ENCODE measurements around the gene TPMT.

The TPMT gene

GRCh38 chr6:18088419-18089296 lies 66.2 kb downstream of the TPMT start:
- H3K36me3 ChIP-seq (replicated peaks; ENCODE audit: insufficient read depth, low read length): no peaks in the 10 kb centered on the region
- H3K4me3 ChIP-seq (ENCODE audit: low read length): no peak overlapping the region
- no peaks in the 10 kb centered on the region for H3K4me1 ChIP-seq (ENCODE audit: low read length)
- H3K4me2 ChIP-seq (ENCODE audit: low read depth, low read length): no peak overlapping the region
- no peaks in the 10 kb centered on the region for H3K27me3 ChIP-seq (replicated peaks; ENCODE audit: insufficient read depth, low read length)
- H3K9ac ChIP-seq (ENCODE audit: low read length): no peak overlapping the region
- no peak overlapping the region for H3K27ac ChIP-seq (ENCODE audit: low read length)
- H3K9me3 ChIP-seq (replicated peaks; ENCODE audit: insufficient read depth, low read length): no peaks in the 10 kb centered on the region
- no peaks in the 10 kb centered on the region for H3K79me2 ChIP-seq (ENCODE audit: low read length)
- no peak for TF ChIP-seq EZH2phosphoT487 (IDR thresholded peaks at IDR 0.05; ENCODE audit: low read length)
- no peak overlapping the region for H2AFZ ChIP-seq (ENCODE audit: low read length)
- no peaks in the 10 kb centered on the region for H4K20me1 ChIP-seq (ENCODE audit: insufficient read depth, low read length)
- DNase-seq: no peak
- no peaks in the 10 kb centered on the region for H3F3A ChIP-seq (ENCODE audit: insufficient read depth, low read length)
- H3K9me2 ChIP-seq (replicated peaks; ENCODE audit: insufficient read depth, low read length): no peaks in the 10 kb centered on the region

GRCh38 chr6:18087396-18088165 lies 67.3 kb downstream of the TPMT start:
- Histone ChIP-seq H4K20me1 (ENCODE audit: insufficient read depth, low read length) (no peaks in the 10 kb centered on the region), H2AFZ (ENCODE audit: low read length) (no peak overlapping the region)
- no peak for DNase-seq

GRCh38 chr6:18081025-18081668 lies 73.7 kb downstream of the TPMT start:
- Histone ChIP-seq H3K9me2 (replicated peaks; ENCODE audit: insufficient read depth, low read length) (no peaks in the 10 kb centered on the region), H3K27ac (ENCODE audit: low read length) (no peak overlapping the region), H3K4me3 (ENCODE audit: low read length) (no peak overlapping the region), H4K20me1 (ENCODE audit: insufficient read depth, low read length) (no peaks in the 10 kb centered on the region), H3F3A (ENCODE audit: insufficient read depth, low read length) (no peaks in the 10 kb centered on the region), H3K79me2 (ENCODE audit: low read length) (no peaks in the 10 kb centered on the region), H3K9me3 (replicated peaks; ENCODE audit: insufficient read depth, low read length) (no peaks in the 10 kb centered on the region), H3K27me3 (replicated peaks; ENCODE audit: insufficient read depth, low read length) (no peaks in the 10 kb centered on the region), H3K4me1 (ENCODE audit: low read length) (no peaks in the 10 kb centered on the region), H3K36me3 (replicated peaks; ENCODE audit: insufficient read depth, low read length) (no peaks in the 10 kb centered on the region), H3K9ac (ENCODE audit: low read length) (no peak overlapping the region), H3K4me2 (ENCODE audit: low read depth, low read length) (no peak overlapping the region), H2AFZ (ENCODE audit: low read length) (no peak overlapping the region)
- no peak for DNase-seq
- TF ChIP-seq CTCF (IDR thresholded peaks at IDR 0.05; ENCODE audit: low read length) (no peak), EZH2 (optimal IDR thresholded peaks at IDR 0.05; ENCODE audit: low read depth, low read length) (no peak)

More at GRCh38 chr6:18087396-18088165, 67.3 kb downstream of the TPMT start:
- no peaks in the 10 kb centered on the region for H3K9me2 ChIP-seq (replicated peaks; ENCODE audit: insufficient read depth, low read length)
- no peaks in the 10 kb centered on the region for H3K4me1 ChIP-seq (ENCODE audit: low read length)
- H3F3A ChIP-seq (ENCODE audit: insufficient read depth, low read length): no peaks in the 10 kb centered on the region
- H3K27ac ChIP-seq (ENCODE audit: low read length): no peak overlapping the region
- H3K9ac ChIP-seq (ENCODE audit: low read length): no peak overlapping the region
- no peaks in the 10 kb centered on the region for H3K36me3 ChIP-seq (replicated peaks; ENCODE audit: insufficient read depth, low read length)
- H3K4me3 ChIP-seq (ENCODE audit: low read length): no peak overlapping the region
- no peak for TF ChIP-seq EZH2phosphoT487 (IDR thresholded peaks at IDR 0.05; ENCODE audit: low read length)
- no peak for TF ChIP-seq EZH2 (optimal IDR thresholded peaks at IDR 0.05; ENCODE audit: low read depth, low read length)
- no peak for TF ChIP-seq CTCF (IDR thresholded peaks at IDR 0.05; ENCODE audit: low read length)
- no peaks in the 10 kb centered on the region for H3K27me3 ChIP-seq (replicated peaks; ENCODE audit: insufficient read depth, low read length)
- no peaks in the 10 kb centered on the region for H3K79me2 ChIP-seq (ENCODE audit: low read length)
- H3K4me2 ChIP-seq (ENCODE audit: low read depth, low read length): no peak overlapping the region
- no peaks in the 10 kb centered on the region for H3K9me3 ChIP-seq (replicated peaks; ENCODE audit: insufficient read depth, low read length)
